Head of caudate nucleus (tissue), 42 donors: ENCODE data around the gene LDLR.
A peak's percentile ranks its signal among the peaks of the same experiment; 100 is the strongest.
"Not testable (repeated sequence)": the region's sequence is repeated elsewhere in the genome, so short reads cannot be mapped to it uniquely, and the experiment has no call there.

Experiments used
- DNase-seq, 42 donors: peaks; one replicate each; pipeline versions ENCODE4 v3.0.0 to v3.0.0-alpha.2; 2020 to 2021; ENCODE audit warnings: mixed read lengths in 7 of 42
- intact Hi-C: fragments of 100-400 bp; cut with DNase I; formaldehyde crosslinking; loops from one replicate; pipeline ENCODE4 v1.15.0; 2022

Gene LDLR

GRCh38 chr19:11130824-11131455 lies 41.7 kb downstream of the LDLR start:
- intact Hi-C loops, result no loop called here
- peak; percentile 58 to 91 (median 79) for DNase-seq

GRCh38 chr19:11131471-11131870 lies 42.2 kb downstream of the LDLR start:
- intact Hi-C loops, result no loop called here
- no peak for DNase-seq

GRCh38 chr19:11136400-11137101 lies 47.3 kb downstream of the LDLR start:
- intact Hi-C loops, result no loop called here
- DNase-seq, result no peak

GRCh38 chr19:11137542-11138384 lies 48.5 kb downstream of the LDLR start:
- intact Hi-C loops, result no loop called here
- peak; percentile 53 to 92 (median 81) for DNase-seq

GRCh38 chr19:11138601-11139300 lies 49.5 kb downstream of the LDLR start:
- DNase-seq, result peak; percentile 24 to 89 (median 60)
- intact Hi-C loops, result no loop called here

- not testable (repeated sequence) for DNase-seq
- intact Hi-C loops, result loop anchor here (5.0 kb wide), 1 partner anchor 62 kb away; no protein-coding TSS in a partner anchor
These were observed 50.8 kb downstream of the LDLR start for GRCh38 chr19:11140023-11140538.

GRCh38 chr19:11140896-11141295 lies 51.6 kb downstream of the LDLR start:
- intact Hi-C loops, result loop anchor here (5.0 kb wide), 1 partner anchor 61 kb away; no protein-coding TSS in a partner anchor
- DNase-seq, result no peak

- intact Hi-C loops, result loop anchor here (5.0 kb wide), 1 partner anchor 60 kb away; no protein-coding TSS in a partner anchor
- DNase-seq, result no peak
These were observed 52.8 kb downstream of the LDLR start for GRCh38 chr19:11141937-11142527.

GRCh38 chr19:11142528-11143171 lies 53.4 kb downstream of the LDLR start:
- intact Hi-C loops, result loop anchor here (5.0 kb wide), 1 partner anchor 60 kb away; no protein-coding TSS in a partner anchor
- peak in 38 of 42 donors; percentile 16 to 87 (median 50) for DNase-seq

GRCh38 chr19:11145536-11145924 lies 56.3 kb downstream of the LDLR start:
- DNase-seq, result no peak
- intact Hi-C loops, result no loop called here

- no peak for DNase-seq
- intact Hi-C loops, result no loop called here
These were observed 58.7 kb downstream of the LDLR start for GRCh38 chr19:11148001-11148400.

- intact Hi-C loops, result no loop called here
- DNase-seq, result no peak
These were observed 61.9 kb downstream of the LDLR start for GRCh38 chr19:11151181-11151580.

- DNase-seq, result peak in 8 of 42 donors; percentile 16 to 46 (median 24)
- intact Hi-C loops, result no loop called here
These were observed 63.2 kb downstream of the LDLR start for GRCh38 chr19:11152318-11153062.

GRCh38 chr19:11154683-11155047 lies 65.4 kb downstream of the LDLR start:
- intact Hi-C loops, result no loop called here
- no peak for DNase-seq

- intact Hi-C loops, result no loop called here
- DNase-seq, result peak; percentile 94 to 99 (median 98)
These were observed 66.3 kb downstream of the LDLR start, which contains the start of gene SPC24 for GRCh38 chr19:11155373-11156120. Gene SPC24, minus strand, starts transcription at chr19:11155782. Its CDS starts 6 bp downstream, at chr19:11155776.
